Measurements from ENCODE around the gene DNAH5. TPM values are rescaled to one million over a fixed set of nuclear protein-coding genes. Genes with fewer than 3 reads are reported as not detected.

DNAH5 gene
- total and polyA plus RNA-seq, 10 donors, result 0.02 to 1.5 (median 0.21) TPM

DNA sequence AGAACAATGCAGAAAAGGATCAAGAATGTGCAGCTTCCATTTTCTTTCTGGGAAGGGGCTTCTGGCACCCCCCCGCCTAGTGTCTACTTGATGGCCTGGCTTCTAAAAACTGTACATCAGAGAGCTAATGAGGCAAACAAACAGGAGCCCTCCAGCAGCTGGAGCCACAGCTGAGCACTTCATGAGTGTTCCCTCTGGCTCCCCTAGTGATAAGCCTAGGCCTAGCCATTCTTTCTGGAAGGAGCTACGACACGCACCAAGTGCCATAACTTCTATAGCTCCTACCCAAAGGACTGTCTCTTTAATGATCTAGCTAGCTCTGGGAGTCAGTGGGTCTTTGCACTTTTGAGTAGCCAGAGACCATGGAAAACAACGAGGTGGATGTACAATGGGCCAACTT lies 66.1 kb downstream of the DNAH5 start:
- Histone ChIP-seq H3K4me1 (no peaks in the 10 kb centered on the region), H3K9me3 (peaks cover 0 to 52% (median 41%) of the 10 kb centered on the region in 8 donors), H3K36me3 (no peaks in the 10 kb centered on the region), H3K4me3 (no peak overlapping the region), H3K27me3 (replicated peaks in 1 of 7) (no peaks in the 10 kb centered on the region), H3K27ac (no peak overlapping the region)
- WGBS, 5 donors, result 76 to 83% (median 78%) methylated on average over 4 of the region's 4 CpGs
- DNase-seq, result no peak
- intact Hi-C loops (cut with DNase I; ENCODE audit: low total_unique reads), result no loop called here
- no peak for TF ChIP-seq POLR2AphosphoS5 (IDR thresholded peaks at IDR 0.05)
- TF ChIP-seq, protein P1, sequence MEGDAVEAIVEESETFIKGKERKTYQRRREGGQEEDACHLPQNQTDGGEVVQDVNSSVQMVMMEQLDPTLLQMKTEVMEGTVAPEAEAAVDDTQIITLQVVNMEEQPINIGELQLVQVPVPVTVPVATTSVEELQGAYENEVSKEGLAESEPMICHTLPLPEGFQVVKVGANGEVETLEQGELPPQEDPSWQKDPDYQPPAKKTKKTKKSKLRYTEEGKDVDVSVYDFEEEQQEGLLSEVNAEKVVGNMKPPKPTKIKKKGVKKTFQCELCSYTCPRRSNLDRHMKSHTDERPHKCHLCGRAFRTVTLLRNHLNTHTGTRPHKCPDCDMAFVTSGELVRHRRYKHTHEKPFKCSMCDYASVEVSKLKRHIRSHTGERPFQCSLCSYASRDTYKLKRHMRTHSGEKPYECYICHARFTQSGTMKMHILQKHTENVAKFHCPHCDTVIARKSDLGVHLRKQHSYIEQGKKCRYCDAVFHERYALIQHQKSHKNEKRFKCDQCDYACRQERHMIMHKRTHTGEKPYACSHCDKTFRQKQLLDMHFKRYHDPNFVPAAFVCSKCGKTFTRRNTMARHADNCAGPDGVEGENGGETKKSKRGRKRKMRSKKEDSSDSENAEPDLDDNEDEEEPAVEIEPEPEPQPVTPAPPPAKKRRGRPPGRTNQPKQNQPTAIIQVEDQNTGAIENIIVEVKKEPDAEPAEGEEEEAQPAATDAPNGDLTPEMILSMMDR (IDR thresholded peaks at IDR 0.05 in 8 of 11, conservative IDR thresholded peaks at IDR 0.05 in 3 of 11), result no peak
- TF ChIP-seq POLR2A (IDR thresholded peaks at IDR 0.05), result no peak

DNA sequence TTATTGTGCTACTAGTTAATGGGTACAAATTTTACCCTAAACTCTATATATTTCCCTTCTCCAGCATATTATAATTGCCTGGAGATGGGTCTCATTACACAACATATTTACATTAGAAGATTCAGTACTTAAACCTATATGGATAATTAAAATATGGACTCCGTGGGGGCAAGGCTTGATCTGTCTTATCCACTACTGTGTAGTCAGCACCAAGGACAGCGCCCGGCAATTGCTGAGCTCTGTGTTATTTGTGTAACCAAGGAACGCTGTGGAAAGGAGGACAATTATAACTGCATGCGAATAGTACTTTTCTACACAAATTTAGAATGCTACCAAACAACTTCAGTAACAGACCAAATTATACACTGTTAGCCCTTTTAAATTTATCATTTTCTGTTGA lies 77.7 kb downstream of the DNAH5 start:
- H3K9me3 ChIP-seq, result peaks cover 0 to 7% (median 0%) of the 10 kb centered on the region in 8 donors
- no peaks in the 10 kb centered on the region for H3K4me1 ChIP-seq
- no peaks in the 10 kb centered on the region for H3K36me3 ChIP-seq
- TF ChIP-seq POLR2A (IDR thresholded peaks at IDR 0.05), result no peak
- TF ChIP-seq POLR2AphosphoS5 (IDR thresholded peaks at IDR 0.05), result no peak
- TF ChIP-seq, protein P1 (IDR thresholded peaks at IDR 0.05 in 8 of 11, conservative IDR thresholded peaks at IDR 0.05 in 3 of 11), result no peak
- H3K4me3 ChIP-seq, result no peak overlapping the region
- DNase-seq, result no peak
- WGBS, 5 donors, result 30 to 46% (median 39%) methylated on average over 5 of the region's 5 CpGs
- no peaks in the 10 kb centered on the region for H3K27me3 ChIP-seq (replicated peaks in 1 of 7)
- intact Hi-C loops (cut with DNase I; ENCODE audit: low total_unique reads), result no loop called here
- no peak overlapping the region for H3K27ac ChIP-seq

DNA sequence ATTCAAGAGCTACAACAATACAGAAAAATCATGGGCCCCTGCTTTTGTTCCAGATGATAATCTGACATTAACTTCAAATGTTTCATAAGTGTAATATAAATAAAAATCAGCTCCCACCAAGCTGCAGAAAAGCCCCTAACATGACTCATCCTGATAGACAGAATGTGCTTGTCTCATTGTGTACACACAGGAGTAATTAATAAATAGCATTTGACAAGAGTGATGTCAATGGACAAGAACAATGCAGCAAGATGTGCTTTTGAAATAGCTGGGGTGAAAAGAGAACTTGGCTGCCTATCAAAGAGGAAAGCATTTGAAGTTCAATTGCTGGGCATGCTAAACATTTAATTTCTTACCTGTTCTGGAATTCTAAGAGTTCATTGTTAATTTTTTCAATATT lies 79.2 kb downstream of the DNAH5 start:
- no peaks in the 10 kb centered on the region for H3K27me3 ChIP-seq (replicated peaks in 1 of 7)
- no peak overlapping the region for H3K4me3 ChIP-seq
- H3K36me3 ChIP-seq, result no peaks in the 10 kb centered on the region
- H3K4me1 ChIP-seq, result no peaks in the 10 kb centered on the region
- no peak for DNase-seq
- H3K27ac ChIP-seq, result no peak overlapping the region
- TF ChIP-seq POLR2A (IDR thresholded peaks at IDR 0.05) (no peak), POLR2AphosphoS5 (IDR thresholded peaks at IDR 0.05) (no peak)
- TF ChIP-seq, protein P1 (IDR thresholded peaks at IDR 0.05 in 8 of 11, conservative IDR thresholded peaks at IDR 0.05 in 3 of 11), result no peak
- H3K9me3 ChIP-seq, result peaks cover 0 to 7% (median 0%) of the 10 kb centered on the region in 8 donors
- intact Hi-C loops (cut with DNase I; ENCODE audit: low total_unique reads), result no loop called here

DNA sequence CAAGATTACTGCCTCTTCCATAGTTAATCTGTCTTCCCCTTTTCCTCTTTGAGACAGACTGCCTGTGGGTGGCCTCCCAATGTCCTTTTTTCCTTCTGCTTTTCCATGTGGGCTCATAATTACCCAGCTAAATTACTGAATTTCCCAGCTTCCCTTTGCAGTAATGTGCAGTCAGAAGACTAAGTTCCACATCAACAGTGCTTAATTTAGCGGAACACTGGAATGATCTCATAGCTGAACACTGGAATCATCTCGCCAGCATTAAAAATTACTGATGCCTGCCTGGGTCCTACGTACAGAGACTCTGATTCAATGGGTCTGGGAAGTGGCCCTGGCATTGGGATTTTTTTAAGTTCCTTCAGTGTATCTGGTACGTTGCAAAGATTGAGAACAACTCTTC lies 84.3 kb downstream of the DNAH5 start:
- Histone ChIP-seq H3K9me3 (peaks cover 0 to 23% (median 8%) of the 10 kb centered on the region in 8 donors), H3K36me3 (no peaks in the 10 kb centered on the region), H3K27ac (no peak overlapping the region), H3K4me3 (no peak overlapping the region), H3K4me1 (no peaks in the 10 kb centered on the region), H3K27me3 (replicated peaks in 1 of 7) (no peaks in the 10 kb centered on the region)
- 74 to 78% (median 75%) methylated on average over 4 of the region's 4 CpGs for WGBS, 5 donors
- no peak for DNase-seq
- intact Hi-C loops (cut with DNase I; ENCODE audit: low total_unique reads), result no loop called here
- no peak for TF ChIP-seq POLR2AphosphoS5 (IDR thresholded peaks at IDR 0.05)
- no peak for TF ChIP-seq POLR2A (IDR thresholded peaks at IDR 0.05)
- TF ChIP-seq, protein P1 (IDR thresholded peaks at IDR 0.05 in 8 of 11, conservative IDR thresholded peaks at IDR 0.05 in 3 of 11), result no peak
